ENCODE measurements around the gene WTAP. TPM values are rescaled to one million over a fixed set of nuclear protein-coding genes. Genes with fewer than 3 reads are reported as not detected.

The WTAP gene
- total RNA-seq, 2 experiments from 2014 or later = 211 to 227 TPM

DNA sequence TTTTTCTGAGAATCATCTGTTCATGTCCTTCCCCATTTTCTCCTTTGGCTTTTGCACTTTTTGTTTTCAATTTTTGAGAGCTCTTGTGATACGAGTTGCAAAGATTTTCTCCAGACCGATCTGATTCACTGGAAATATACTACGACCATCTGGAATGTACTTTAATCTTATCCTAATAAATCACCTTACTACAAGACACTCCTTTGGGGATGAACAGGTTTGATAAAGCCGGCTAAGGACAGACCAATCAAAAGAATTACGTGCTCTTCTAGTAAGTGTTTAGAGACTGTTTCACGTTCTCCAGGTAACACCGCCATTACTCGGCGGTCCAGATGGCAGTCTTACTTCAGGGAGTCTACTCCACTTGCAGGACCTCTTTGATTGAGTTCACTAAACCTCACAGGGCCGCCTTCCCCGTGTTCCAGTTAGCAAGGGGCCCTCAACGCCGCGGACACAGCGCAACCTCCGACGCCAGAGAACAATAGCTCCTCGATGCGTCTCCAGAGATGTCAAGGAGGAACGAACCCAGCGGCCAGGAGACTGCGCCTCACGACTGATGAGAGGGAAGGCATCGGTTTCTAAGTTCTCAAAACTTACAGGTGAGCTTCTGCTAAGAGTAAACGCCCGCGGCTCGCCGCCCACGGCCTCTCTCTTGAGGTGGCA is 920 bp upstream of the WTAP start:
- Histone ChIP-seq H3K9me3 (ENCODE audit: control insufficient read depth in 1 of 2, insufficient read depth in 1 of 2, low read length in 2 of 2) (no peaks in the 10 kb centered on the region), H3K4me1 (ENCODE audit: insufficient read depth, low read length) (peaks cover 22% of the 10 kb centered on the region), H3K27me3 (ENCODE audit: control insufficient read depth in 1 of 2, insufficient read depth in 2 of 2, low read length in 2 of 2) (no peaks in the 10 kb centered on the region), H3K36me3 (ENCODE audit: insufficient read depth, low read length) (peaks cover 21% of the 10 kb centered on the region), H3K4me3 (ENCODE audit: low read length) (peak overlapping the region; percentile 82), H3K27ac (ENCODE audit: low read depth in 1 of 2, low read length in 2 of 2) (peak overlapping the region; percentile 95 to 98)
- CTCF ChIA-PET = interaction anchor here (0.8 to 1.7 kb wide), 3 partner anchors 35 to 126 kb away, joined by 3 to 7 read pairs (median 4); partner anchors contain the start of gene TCP1
- intact Hi-C loops (cut with DNase I, micrococcal nuclease) = loop anchor here (1.0 to 10.0 kb wide), 5 partner anchors 33 to 728 kb away; partner anchors contain the start of genes ACAT2 (in 1 of the 2), IGF2R (in 1 of the 2) and SOD2 (in 1 of the 2)
- DNase-seq = no peak
- peak overlapping the region; percentile 100 for H3K27ac Mint-ChIP-seq
- H3K36me3 Mint-ChIP-seq (ENCODE audit: low read depth) = peaks cover 65% of the 10 kb centered on the region
- peaks cover 73% of the 10 kb centered on the region for H3K4me1 Mint-ChIP-seq (ENCODE audit: low read depth)
- no peaks in the 10 kb centered on the region for H3K9me3 Mint-ChIP-seq
- TF ChIP-seq, protein P1, sequence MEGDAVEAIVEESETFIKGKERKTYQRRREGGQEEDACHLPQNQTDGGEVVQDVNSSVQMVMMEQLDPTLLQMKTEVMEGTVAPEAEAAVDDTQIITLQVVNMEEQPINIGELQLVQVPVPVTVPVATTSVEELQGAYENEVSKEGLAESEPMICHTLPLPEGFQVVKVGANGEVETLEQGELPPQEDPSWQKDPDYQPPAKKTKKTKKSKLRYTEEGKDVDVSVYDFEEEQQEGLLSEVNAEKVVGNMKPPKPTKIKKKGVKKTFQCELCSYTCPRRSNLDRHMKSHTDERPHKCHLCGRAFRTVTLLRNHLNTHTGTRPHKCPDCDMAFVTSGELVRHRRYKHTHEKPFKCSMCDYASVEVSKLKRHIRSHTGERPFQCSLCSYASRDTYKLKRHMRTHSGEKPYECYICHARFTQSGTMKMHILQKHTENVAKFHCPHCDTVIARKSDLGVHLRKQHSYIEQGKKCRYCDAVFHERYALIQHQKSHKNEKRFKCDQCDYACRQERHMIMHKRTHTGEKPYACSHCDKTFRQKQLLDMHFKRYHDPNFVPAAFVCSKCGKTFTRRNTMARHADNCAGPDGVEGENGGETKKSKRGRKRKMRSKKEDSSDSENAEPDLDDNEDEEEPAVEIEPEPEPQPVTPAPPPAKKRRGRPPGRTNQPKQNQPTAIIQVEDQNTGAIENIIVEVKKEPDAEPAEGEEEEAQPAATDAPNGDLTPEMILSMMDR (IDR thresholded peaks at IDR 0.05) = no peak
- POLR2A ChIA-PET = interaction anchor here (0.6 to 8.3 kb wide), 31 partner anchors 8 to 1072 kb away, joined by 3 to 195 read pairs (median 4); partner anchors contain the start of genes ACAT2, IGF2R, MRPL18 and SOD2
- peaks cover 9% of the 10 kb centered on the region for H3K27me3 Mint-ChIP-seq
- H3K4me3 Mint-ChIP-seq = peak overlapping the region; percentile 99
- peak; percentile 6 for ATAC-seq (ENCODE audit: poor library complexity)

DNA sequence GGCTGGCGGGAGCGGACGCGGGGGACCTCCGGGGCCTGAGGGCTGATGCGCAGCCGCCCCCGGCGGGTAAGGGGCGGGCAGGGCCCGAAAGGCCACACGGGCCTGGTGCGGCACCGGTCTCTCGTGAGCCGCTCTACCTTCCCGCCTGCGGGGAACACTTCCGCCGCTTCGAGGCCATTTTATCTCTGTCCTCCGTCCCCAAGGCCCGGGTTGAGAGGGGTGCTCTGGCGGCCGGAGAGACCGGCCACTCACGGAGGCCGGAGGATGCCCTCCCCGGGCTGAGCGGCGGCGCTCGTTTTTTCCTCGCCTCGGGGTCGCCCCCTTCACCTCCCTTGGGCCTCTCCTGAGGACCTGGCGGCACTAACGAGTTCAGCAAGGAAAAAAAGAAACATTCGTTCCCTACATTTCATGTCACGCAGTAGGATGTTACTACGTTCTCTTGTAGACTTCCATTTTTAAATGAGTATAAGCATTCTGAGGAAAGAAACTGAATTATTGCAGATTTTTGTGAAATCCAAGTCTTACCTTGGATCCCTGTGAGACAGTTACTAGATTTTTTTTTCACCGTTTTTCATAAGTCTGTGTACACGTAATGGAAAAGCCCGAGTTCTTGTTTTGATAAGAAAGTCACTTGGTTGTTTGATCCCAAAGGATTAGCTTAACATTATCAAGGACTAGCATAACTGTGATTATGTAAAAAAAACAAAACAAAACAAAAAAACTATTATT is 575 bp downstream of the WTAP start:
- H3K4me1 Mint-ChIP-seq (ENCODE audit: low read depth) = peaks cover 81% of the 10 kb centered on the region
- H3K27ac Mint-ChIP-seq = peak overlapping the region; percentile 100
- Histone ChIP-seq H3K27ac (ENCODE audit: low read depth in 1 of 2, low read length in 2 of 2) (peak overlapping the region; percentile 87 to 95), H3K9me3 (ENCODE audit: control insufficient read depth in 1 of 2, insufficient read depth in 1 of 2, low read length in 2 of 2) (no peaks in the 10 kb centered on the region), H3K4me3 (ENCODE audit: low read length) (peak overlapping the region; percentile 82), H3K4me1 (ENCODE audit: insufficient read depth, low read length) (peaks cover 31% of the 10 kb centered on the region), H3K27me3 (ENCODE audit: control insufficient read depth in 1 of 2, insufficient read depth in 2 of 2, low read length in 2 of 2) (no peaks in the 10 kb centered on the region), H3K36me3 (ENCODE audit: insufficient read depth, low read length) (peaks cover 22% of the 10 kb centered on the region)
- H3K27me3 Mint-ChIP-seq = peaks cover 9% of the 10 kb centered on the region
- intact Hi-C loops (cut with DNase I, micrococcal nuclease) = loop anchor here (1.0 to 10.0 kb wide), 6 partner anchors 17 to 727 kb away; partner anchors contain the start of genes TCP1 (in 2 of the 2), ACAT2 (in 1 of the 2) and IGF2R (in 1 of the 2)
- ATAC-seq (ENCODE audit: poor library complexity) (peak; percentile 13), DNase-seq (peak in 6 of 14 experiments; percentile 27 to 51 (median 34))
- H3K4me3 Mint-ChIP-seq = peak overlapping the region; percentile 93
- no peaks in the 10 kb centered on the region for H3K9me3 Mint-ChIP-seq
- CTCF ChIA-PET = interaction anchor here (1.1 to 2.2 kb wide), 2 partner anchors 7 to 59 kb away, joined by 4 to 7 read pairs; no protein-coding TSS in a partner anchor
- TF ChIP-seq, protein P1 (IDR thresholded peaks at IDR 0.05) = no peak
- H3K36me3 Mint-ChIP-seq (ENCODE audit: low read depth) = peaks cover 66% of the 10 kb centered on the region
- POLR2A ChIA-PET = interaction anchor here (0.9 to 8.3 kb wide), 12 partner anchors 10 to 683 kb away, joined by 3 to 195 read pairs (median 10); partner anchors contain the start of genes ACAT2, IGF2R, MRPL18 and SOD2

DNA sequence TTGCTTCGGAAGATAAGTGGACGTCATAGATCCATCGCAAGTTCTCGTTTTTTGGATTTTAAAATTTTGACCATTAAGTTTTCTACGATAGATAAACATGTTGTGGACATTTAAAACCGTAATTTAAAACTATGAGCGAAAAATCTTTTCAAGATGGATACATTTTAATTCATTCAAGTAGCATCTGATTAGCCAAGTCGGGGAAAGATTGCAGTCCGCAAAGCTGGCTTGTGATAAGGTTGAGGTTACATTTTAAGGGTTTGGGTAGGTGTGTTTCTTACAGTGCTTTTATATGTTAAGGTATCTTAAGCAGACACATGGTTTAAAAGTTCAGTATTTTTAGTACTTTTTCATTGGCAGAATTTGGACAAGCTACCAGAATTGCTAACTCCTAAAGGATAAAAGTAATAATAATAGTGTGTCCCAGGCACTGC is 1.2 kb downstream of the WTAP start:
- no peak for ATAC-seq (ENCODE audit: poor library complexity)
- intact Hi-C loops (cut with DNase I, micrococcal nuclease) = loop anchor here (2.0 to 10.0 kb wide), 2 partner anchors 16 to 726 kb away; no protein-coding TSS in a partner anchor
- H3K36me3 ChIP-seq (ENCODE audit: insufficient read depth, low read length) = peaks cover 16% of the 10 kb centered on the region
- peaks cover 36% of the 10 kb centered on the region for H3K4me1 ChIP-seq (ENCODE audit: insufficient read depth, low read length)
- TF ChIP-seq, protein P1 (IDR thresholded peaks at IDR 0.05) = no peak
- no peaks in the 10 kb centered on the region for H3K9me3 ChIP-seq (ENCODE audit: control insufficient read depth in 1 of 2, insufficient read depth in 1 of 2, low read length in 2 of 2)
- ChIA-PET POLR2A (interaction anchor here (0.6 to 8.3 kb wide), 12 partner anchors 8 to 1722 kb away, joined by 3 to 195 read pairs (median 3); partner anchors contain the start of genes ACAT2, MRPL18, SOD2 and TCP1), CTCF (interaction anchor here (1.1 to 2.2 kb wide), 3 partner anchors 8 to 58 kb away, joined by 4 to 7 read pairs (median 5); no protein-coding TSS in a partner anchor)
- H3K27ac Mint-ChIP-seq = peak overlapping the region; percentile 100
- H3K4me1 Mint-ChIP-seq (ENCODE audit: low read depth) = peaks cover 79% of the 10 kb centered on the region
- peaks cover 9% of the 10 kb centered on the region for H3K27me3 Mint-ChIP-seq
- DNase-seq = peak in 2 of 14 experiments; percentile 20 to 23
- no peaks in the 10 kb centered on the region for H3K27me3 ChIP-seq (ENCODE audit: control insufficient read depth in 1 of 2, insufficient read depth in 2 of 2, low read length in 2 of 2)
- H3K4me3 ChIP-seq (ENCODE audit: low read length) = peak overlapping the region; percentile 82
- peak overlapping the region; percentile 87 to 95 for H3K27ac ChIP-seq (ENCODE audit: low read depth in 1 of 2, low read length in 2 of 2)
- peaks cover 61% of the 10 kb centered on the region for H3K36me3 Mint-ChIP-seq (ENCODE audit: low read depth)
- no peaks in the 10 kb centered on the region for H3K9me3 Mint-ChIP-seq
- H3K4me3 Mint-ChIP-seq = peak overlapping the region; percentile 93

Measured in CD4-positive, alpha-beta T cell (primary cell).